Measurements from ENCODE around the gene PCK2. TPM values are rescaled to one million over a fixed set of nuclear protein-coding genes. Genes with fewer than 3 reads are reported as not detected.

PCK2 gene
- total RNA-seq, 2 donors from 2014 or later = 1.8 to 10.7 TPM

DNA sequence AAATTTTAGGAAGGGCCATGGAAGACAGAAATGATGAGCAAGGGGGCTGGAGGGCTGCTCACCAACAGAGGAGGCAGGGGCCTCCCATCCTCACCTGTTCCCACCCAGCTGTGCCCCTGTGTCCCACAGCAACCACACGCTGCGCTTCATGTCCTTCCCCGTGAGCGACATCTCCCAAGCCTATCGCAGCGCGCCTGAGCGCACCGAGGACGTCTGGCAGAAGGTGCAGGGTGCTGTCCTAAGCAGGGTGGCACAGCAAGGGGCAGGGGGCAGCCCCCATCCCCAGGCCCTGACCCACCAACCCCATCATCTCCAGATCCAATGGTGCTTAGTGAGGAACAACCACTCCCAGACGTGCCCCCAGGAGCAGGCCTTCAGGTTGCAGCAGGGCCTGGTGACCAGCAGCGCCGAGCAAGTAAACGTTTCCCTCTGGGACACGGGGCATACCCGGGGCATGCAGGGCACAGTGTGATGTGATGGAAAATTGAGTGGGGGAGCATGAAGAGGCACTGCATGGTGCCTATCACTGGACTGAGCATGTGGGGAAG is 34.2 kb upstream of the PCK2 start:
- no peaks in the 10 kb centered on the region for H3K27me3 ChIP-seq
- H3K9me3 ChIP-seq = no peaks in the 10 kb centered on the region
- no peaks in the 10 kb centered on the region for H3K4me1 ChIP-seq
- no peak for DNase-seq (ENCODE audit: low spot score)
- no peak overlapping the region for H3K4me3 ChIP-seq
- no peak overlapping the region for H3K27ac ChIP-seq
- H3K36me3 ChIP-seq = no peaks in the 10 kb centered on the region
- TF ChIP-seq, protein P1, sequence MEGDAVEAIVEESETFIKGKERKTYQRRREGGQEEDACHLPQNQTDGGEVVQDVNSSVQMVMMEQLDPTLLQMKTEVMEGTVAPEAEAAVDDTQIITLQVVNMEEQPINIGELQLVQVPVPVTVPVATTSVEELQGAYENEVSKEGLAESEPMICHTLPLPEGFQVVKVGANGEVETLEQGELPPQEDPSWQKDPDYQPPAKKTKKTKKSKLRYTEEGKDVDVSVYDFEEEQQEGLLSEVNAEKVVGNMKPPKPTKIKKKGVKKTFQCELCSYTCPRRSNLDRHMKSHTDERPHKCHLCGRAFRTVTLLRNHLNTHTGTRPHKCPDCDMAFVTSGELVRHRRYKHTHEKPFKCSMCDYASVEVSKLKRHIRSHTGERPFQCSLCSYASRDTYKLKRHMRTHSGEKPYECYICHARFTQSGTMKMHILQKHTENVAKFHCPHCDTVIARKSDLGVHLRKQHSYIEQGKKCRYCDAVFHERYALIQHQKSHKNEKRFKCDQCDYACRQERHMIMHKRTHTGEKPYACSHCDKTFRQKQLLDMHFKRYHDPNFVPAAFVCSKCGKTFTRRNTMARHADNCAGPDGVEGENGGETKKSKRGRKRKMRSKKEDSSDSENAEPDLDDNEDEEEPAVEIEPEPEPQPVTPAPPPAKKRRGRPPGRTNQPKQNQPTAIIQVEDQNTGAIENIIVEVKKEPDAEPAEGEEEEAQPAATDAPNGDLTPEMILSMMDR (IDR thresholded peaks at IDR 0.05) = no peak

DNA sequence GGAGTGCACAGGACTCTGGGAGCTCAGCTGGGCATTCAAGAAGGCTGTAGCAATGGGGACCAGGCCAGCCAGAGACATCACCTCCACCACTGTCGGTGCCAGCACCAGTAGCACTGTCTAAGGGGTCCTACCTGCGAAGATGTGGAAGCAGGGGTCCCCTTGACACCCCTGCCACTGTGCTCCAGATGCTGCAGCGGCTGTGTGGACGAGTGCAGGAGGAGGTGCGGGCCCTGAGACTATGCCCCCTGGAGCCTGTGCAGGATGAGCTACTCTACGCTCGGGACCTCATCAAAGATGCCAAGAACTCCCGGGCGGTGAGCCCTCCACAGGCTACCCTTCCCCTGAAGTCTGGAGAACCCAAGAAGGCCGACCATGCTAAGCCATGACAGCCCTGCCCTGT is 33.7 kb upstream of the PCK2 start:
- H3K4me3 ChIP-seq = no peak overlapping the region
- no peaks in the 10 kb centered on the region for H3K36me3 ChIP-seq
- no peak overlapping the region for H3K27ac ChIP-seq
- no peak for DNase-seq (ENCODE audit: low spot score)
- H3K4me1 ChIP-seq = no peaks in the 10 kb centered on the region
- TF ChIP-seq, protein P1 (IDR thresholded peaks at IDR 0.05) = no peak
- no peaks in the 10 kb centered on the region for H3K27me3 ChIP-seq
- no peaks in the 10 kb centered on the region for H3K9me3 ChIP-seq

DNA sequence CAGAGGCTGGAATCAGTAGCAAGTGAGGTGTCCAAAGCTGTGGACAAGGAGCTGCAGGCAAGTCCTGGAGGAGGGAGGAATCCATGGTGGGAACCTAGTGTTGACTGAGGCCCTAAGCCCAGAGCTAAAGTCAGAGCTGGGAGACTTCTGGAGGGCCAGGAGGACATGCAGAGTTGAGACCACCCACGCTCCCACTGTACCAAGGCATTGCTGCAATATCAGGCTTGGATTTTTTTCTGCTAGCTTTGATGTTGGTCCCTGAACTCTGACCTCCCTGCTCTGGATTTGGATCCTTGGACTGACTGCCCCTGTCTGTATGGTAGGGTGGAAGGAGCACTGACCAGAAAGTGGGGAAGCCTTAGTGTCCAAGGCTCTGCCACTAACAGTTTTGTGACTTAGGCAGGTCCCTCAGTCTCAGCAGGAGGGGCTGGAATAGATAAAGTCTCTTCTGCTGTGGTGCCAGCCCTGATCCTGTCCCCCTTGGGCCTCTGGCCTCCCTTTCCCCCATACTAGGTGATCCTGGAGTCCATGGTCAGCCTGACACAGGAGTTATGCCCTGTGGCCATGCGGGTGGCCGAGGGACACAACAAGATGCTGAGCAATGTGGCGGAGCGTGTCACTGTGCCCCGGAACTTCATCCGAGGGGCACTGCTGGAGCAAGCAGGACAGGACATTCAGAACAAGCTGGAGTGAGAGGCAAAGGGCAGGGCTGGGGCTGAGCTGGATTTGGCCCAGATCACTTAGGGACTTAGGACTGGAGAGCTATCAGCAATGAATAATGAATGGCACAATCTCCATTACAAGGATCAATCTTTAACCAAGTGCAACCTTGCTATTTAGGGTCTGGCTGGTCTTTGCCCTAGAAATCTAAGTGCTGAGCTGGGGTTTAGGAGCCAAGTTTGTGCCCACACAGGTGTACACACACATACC is 32.9 kb upstream of the PCK2 start:
- Histone ChIP-seq H3K36me3 (no peaks in the 10 kb centered on the region), H3K27ac (no peak overlapping the region), H3K4me3 (no peak overlapping the region), H3K27me3 (no peaks in the 10 kb centered on the region), H3K9me3 (no peaks in the 10 kb centered on the region), H3K4me1 (no peaks in the 10 kb centered on the region)
- no peak for DNase-seq (ENCODE audit: low spot score)
- TF ChIP-seq, protein P1 (IDR thresholded peaks at IDR 0.05) = no peak

DNA sequence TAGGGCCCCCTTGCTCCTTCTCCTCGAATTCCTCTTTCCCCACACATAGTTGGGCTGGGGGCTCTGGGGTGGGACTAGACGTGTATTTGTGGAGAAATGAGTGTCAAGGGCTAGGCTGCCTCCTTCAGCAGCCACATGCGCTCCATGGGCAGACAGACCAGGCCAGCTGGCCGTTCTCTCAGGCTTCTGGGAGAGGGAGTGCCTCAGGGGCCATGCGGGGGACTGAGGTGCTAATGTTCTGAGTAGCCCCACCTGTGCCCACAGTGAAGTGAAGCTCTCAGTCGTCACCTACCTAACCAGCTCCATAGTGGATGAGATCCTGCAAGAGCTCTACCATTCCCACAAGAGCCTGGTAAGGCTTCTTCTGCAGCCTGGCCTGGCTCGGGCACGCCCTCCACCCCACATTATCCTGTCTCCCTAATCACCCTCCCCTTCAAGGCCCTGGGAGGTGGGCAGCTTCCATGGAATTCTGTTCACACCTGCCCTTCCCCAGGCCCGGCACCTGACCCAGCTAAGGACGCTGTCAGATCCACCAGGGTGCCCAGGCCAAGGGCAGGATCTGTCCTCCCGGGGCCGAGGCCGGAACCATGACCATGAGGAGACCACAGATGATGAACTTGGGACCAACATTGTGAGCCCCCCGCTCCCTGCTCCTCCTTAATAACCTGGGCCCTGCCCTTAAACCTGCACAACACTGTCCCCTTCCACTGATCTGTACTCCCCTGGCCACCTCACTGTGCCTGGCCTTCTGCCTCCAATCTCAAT is 31.7 kb upstream of the PCK2 start:
- Histone ChIP-seq H3K4me3 (no peak overlapping the region), H3K9me3 (no peaks in the 10 kb centered on the region), H3K27ac (no peak overlapping the region), H3K4me1 (no peaks in the 10 kb centered on the region), H3K36me3 (no peaks in the 10 kb centered on the region), H3K27me3 (no peaks in the 10 kb centered on the region)
- DNase-seq (ENCODE audit: low spot score) = no peak
- TF ChIP-seq, protein P1 (IDR thresholded peaks at IDR 0.05) = no peak

DNA sequence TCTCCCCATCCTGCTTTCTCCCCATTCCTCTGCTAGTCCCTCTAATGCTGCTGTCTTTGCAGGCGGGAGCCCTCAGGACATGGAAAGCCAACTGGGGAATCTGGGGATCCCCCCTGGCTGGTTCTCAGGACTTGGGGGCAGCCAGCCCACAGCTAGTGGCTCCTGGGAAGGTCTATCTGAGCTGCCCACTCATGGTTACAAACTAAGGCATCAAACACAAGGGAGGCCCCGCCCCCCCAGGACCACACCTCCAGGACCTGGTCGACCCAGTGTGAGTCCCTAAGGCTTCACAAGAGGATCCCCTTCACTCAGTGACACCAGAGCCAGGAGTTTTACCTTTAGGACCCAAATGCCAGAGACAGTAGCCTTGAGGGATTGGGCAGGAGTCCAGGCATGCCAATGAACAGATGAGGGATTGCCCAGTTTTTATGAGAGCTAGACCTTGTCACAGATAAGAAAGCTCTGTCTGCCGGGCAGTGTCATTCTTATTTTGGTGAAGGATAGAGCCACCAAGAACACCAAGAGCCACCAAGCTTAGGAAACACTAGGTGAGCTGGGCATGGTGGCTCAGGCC is 30.8 kb upstream of the PCK2 start:
- TF ChIP-seq, protein P1 (IDR thresholded peaks at IDR 0.05) = no peak
- H3K27ac ChIP-seq = no peak overlapping the region

More for the DNA sequence above, 30.8 kb upstream of the PCK2 start:
- no peaks in the 10 kb centered on the region for H3K9me3 ChIP-seq
- no peaks in the 10 kb centered on the region for H3K4me1 ChIP-seq
- H3K27me3 ChIP-seq = no peaks in the 10 kb centered on the region
- H3K36me3 ChIP-seq = no peaks in the 10 kb centered on the region
- H3K4me3 ChIP-seq = no peak overlapping the region
- no peak for DNase-seq (ENCODE audit: low spot score)
